ENCODE data around the gene DRC3. TPM values are rescaled to one million over a fixed set of nuclear protein-coding genes. Genes with fewer than 3 reads are reported as not detected.
"Not testable (repeated sequence)": the region's sequence is repeated elsewhere in the genome, so short reads cannot be mapped to it uniquely, and the experiment has no call there.

DRC3 gene
- total RNA-seq, 6 experiments from 2014 or later, result 0.37 to 0.73 (median 0.61) TPM

DNA sequence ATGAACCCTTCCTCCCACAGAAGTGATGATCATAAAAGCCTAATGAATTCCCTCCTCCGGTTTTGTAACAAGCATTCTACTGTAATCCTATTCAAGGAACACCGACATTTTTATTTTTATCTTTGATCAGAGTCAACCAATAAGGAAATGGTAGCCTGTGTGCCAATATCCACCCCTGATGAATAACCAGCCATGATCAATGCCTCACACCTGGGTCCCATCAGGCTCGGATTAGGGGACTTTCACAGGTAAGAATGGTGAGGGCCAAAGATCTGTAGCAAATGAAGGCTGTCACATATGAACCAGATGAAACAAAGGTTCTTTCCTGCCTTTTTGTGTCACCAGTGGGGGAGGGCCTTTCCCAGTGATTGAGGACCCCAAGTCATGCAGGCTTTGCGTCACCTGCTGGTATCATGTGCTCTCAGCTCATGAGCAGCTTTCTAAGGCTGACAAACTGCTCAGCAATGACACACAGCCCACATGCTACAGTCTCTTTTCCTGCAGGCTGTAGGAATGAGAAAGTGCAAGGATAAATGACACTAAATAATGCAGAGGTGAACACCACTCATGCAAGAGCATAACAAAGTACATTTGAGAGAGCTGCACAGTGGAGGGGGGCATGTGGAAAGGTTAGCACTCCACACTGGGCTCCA is 35.3 kb upstream of the DRC3 start:
- TF ChIP-seq, protein P1, sequence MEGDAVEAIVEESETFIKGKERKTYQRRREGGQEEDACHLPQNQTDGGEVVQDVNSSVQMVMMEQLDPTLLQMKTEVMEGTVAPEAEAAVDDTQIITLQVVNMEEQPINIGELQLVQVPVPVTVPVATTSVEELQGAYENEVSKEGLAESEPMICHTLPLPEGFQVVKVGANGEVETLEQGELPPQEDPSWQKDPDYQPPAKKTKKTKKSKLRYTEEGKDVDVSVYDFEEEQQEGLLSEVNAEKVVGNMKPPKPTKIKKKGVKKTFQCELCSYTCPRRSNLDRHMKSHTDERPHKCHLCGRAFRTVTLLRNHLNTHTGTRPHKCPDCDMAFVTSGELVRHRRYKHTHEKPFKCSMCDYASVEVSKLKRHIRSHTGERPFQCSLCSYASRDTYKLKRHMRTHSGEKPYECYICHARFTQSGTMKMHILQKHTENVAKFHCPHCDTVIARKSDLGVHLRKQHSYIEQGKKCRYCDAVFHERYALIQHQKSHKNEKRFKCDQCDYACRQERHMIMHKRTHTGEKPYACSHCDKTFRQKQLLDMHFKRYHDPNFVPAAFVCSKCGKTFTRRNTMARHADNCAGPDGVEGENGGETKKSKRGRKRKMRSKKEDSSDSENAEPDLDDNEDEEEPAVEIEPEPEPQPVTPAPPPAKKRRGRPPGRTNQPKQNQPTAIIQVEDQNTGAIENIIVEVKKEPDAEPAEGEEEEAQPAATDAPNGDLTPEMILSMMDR (IDR thresholded peaks at IDR 0.05), result no peak
- H3K4me3 Mint-ChIP-seq, result peak overlapping the region; percentile 66
- H3K27me3 Mint-ChIP-seq (ENCODE audit: insufficient read depth), result no peaks in the 10 kb centered on the region
- H3K27ac Mint-ChIP-seq, result peak overlapping the region; percentile 84
- no peak for DNase-seq
- H3K36me3 Mint-ChIP-seq (ENCODE audit: low read depth), result 0 out of 2 replicates have a peak, but pooled peaks cover 6% of the 10 kb centered on the region
- H3K4me1 Mint-ChIP-seq (ENCODE audit: low read depth), result peaks cover 100% of the 10 kb centered on the region
- H3K9me3 Mint-ChIP-seq, result no peaks in the 10 kb centered on the region

DNA sequence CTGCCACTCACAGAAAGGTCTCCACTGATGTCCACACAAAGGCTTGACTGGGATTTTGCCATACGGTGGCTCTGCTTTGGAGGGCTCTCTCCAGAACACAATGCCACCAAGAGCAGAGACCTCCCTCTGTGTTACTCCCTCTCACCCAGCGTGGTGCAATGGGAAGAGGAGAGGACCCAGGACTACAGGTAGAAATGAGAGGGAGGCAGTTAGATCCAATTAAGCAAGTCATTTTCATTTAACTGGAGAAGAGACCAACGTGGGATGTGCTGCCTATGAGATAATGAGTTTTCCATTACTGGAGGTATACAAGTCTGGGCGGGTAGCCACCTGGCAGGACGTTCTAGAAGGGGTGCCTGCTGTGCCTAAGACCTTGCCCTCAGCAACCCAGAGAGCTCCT is 34.7 kb upstream of the DRC3 start:
- TF ChIP-seq, protein P1 (IDR thresholded peaks at IDR 0.05), result no peak
- no peaks in the 10 kb centered on the region for H3K27me3 Mint-ChIP-seq (ENCODE audit: insufficient read depth)
- H3K9me3 Mint-ChIP-seq, result no peaks in the 10 kb centered on the region
- no peak for DNase-seq
- H3K4me3 Mint-ChIP-seq, result peak overlapping the region; percentile 7; the same call in 1 of the 2 replicates
- peak overlapping the region; percentile 84 for H3K27ac Mint-ChIP-seq
- H3K36me3 Mint-ChIP-seq (ENCODE audit: low read depth), result 0 out of 2 replicates have a peak, but pooled peaks cover 6% of the 10 kb centered on the region
- H3K4me1 Mint-ChIP-seq (ENCODE audit: low read depth), result peaks cover 100% of the 10 kb centered on the region

DNA sequence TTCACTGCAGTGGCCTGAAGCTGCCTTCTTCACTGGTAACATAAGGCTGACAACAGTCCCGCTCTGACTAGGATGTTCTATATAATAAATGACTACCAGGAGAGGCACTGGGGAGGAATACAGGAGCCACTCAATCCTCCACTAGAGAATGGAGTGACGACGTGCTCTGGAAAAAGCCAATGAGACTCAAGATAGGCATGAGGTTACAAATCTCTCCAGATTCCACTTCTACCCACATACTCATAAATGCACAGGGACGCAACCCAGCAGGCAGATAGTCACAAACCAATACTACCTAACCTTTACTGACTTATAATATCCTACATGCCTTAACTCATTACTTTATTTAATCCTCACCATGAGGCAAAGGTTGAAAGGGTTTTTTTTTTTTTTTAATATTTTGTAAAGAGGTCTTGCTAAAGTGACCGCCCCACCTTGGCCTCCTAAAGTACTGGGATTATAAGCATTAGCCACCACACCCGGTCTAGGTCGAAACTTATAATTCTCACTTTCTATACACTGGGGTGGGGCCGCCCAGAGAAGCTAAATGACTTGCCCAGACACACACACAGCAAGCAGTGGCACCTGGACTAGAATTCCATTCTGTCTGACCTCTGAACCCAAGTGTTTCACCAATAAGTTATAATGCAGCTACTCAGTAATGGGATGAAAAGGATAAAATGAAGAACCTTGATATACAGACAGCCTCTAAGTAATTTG is 34.1 kb upstream of the DRC3 start:
- H3K27ac Mint-ChIP-seq, result no peak overlapping the region; the same call in 1 of the 2 replicates
- H3K27me3 Mint-ChIP-seq (ENCODE audit: insufficient read depth), result no peaks in the 10 kb centered on the region; the same call in 1 of the 2 replicates
- no peak for DNase-seq
- H3K4me1 Mint-ChIP-seq (ENCODE audit: low read depth), result peaks cover 100% of the 10 kb centered on the region
- 0 out of 2 replicates have a peak, but pooled peaks cover 6% of the 10 kb centered on the region for H3K36me3 Mint-ChIP-seq (ENCODE audit: low read depth)
- H3K4me3 Mint-ChIP-seq, result no peak overlapping the region
- TF ChIP-seq, protein P1 (IDR thresholded peaks at IDR 0.05), result no peak
- no peaks in the 10 kb centered on the region for H3K9me3 Mint-ChIP-seq

DNA sequence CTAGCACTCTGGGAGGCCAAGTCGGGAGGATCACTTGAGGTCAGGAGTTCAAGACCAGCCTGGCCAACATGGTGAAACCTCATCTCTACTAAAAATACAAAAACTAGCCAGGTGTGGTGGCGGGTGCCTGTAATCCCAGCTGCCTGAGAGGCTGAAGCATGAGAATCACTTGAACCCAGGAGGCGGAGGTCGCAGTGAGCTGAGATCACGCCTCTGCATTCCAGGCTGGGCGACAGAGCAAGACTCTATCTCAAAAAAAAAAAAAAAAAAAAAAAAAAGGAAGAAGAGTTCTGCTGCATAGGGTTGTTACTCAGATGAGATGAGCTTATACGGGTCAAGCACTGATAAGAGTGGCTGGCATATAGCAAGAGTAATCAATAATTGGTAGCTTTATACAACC is 32.7 kb upstream of the DRC3 start:
- Mint-ChIP-seq H3K4me3 (peak overlapping the region; percentile 19), H3K4me1 (ENCODE audit: low read depth) (peaks cover 100% of the 10 kb centered on the region), H3K27ac (peak overlapping the region; percentile 76)
- not testable (repeated sequence) for H3K36me3 Mint-ChIP-seq (ENCODE audit: low read depth); DNase-seq; H3K27me3 Mint-ChIP-seq (ENCODE audit: insufficient read depth); H3K9me3 Mint-ChIP-seq

DNA sequence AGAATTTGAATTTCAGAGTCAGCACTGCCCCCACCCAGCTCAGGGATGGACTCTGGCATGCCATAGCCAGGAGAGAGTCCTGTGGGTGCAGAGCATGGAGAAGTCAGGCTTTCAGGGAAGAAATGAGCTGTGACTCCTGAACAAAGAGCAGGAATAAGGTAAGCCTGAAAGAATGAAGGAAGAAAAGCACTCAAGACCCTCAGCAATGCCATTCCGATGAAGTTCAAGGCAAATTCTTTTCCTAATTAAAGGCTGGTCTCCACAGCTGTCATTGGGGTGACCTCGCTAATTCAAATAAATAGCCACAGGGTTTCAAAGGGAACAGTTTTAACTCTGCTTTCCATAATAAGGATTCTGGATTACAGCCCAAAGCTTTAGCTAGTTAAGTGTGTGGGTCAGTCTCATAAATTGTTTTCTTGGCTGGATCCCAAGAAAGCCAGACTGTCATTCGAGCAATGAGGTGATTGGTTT is 32.2 kb upstream of the DRC3 start:
- H3K27ac Mint-ChIP-seq, result peak overlapping the region; percentile 76
- TF ChIP-seq, protein P1 (IDR thresholded peaks at IDR 0.05), result no peak
- H3K36me3 Mint-ChIP-seq (ENCODE audit: low read depth), result no peaks in the 10 kb centered on the region
- DNase-seq, result peak; percentile 83
- peak overlapping the region; percentile 19 for H3K4me3 Mint-ChIP-seq
- peaks cover 100% of the 10 kb centered on the region for H3K4me1 Mint-ChIP-seq (ENCODE audit: low read depth)
- no peaks in the 10 kb centered on the region for H3K9me3 Mint-ChIP-seq
- no peaks in the 10 kb centered on the region; the same call in none of the 2 replicates for H3K27me3 Mint-ChIP-seq (ENCODE audit: insufficient read depth)

DNA sequence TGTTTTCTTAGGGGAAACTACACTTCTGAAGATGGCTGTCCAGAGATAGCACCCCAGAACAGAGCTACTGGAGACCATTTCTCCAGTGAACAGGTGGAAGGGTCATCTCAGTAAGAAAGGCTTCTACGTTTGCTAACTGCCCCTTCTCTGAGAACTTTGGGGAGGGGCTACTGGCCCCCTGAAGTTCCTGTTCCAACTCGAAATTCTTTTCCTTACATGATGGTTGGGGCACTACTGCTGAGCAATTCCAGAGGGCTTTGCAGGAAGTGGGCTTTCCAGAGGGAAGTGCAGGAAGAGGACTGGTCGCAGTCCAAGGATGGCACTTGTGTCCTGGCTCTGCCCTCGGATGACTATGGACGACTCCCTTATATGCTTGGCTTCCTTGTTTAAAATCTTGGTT is 31.6 kb upstream of the DRC3 start:
- H3K36me3 Mint-ChIP-seq (ENCODE audit: low read depth), result 0 out of 2 replicates have a peak, but pooled peaks cover under 1% of the 10 kb centered on the region
- TF ChIP-seq, protein P1 (IDR thresholded peaks at IDR 0.05), result no peak
- no peaks in the 10 kb centered on the region; the same call in none of the 2 replicates for H3K27me3 Mint-ChIP-seq (ENCODE audit: insufficient read depth)
- H3K4me1 Mint-ChIP-seq (ENCODE audit: low read depth), result peaks cover 100% of the 10 kb centered on the region
- DNase-seq, result no peak
- peak overlapping the region; percentile 76 for H3K27ac Mint-ChIP-seq
- no peaks in the 10 kb centered on the region for H3K9me3 Mint-ChIP-seq
- peak overlapping the region; percentile 43; the same call in 1 of the 2 replicates for H3K4me3 Mint-ChIP-seq

Measured in HFFc6 (cell line).